Left renal pelvis (tissue), 4 donors: ENCODE data around the gene LAMC3. TPM values are rescaled to one million over a fixed set of nuclear protein-coding genes. Genes with fewer than 3 reads are reported as not detected.
A peak's percentile ranks its signal among the peaks of the same experiment; 100 is the strongest.
"Not testable (repeated sequence)": the region's sequence is repeated elsewhere in the genome, so short reads cannot be mapped to it uniquely, and the experiment has no call there.

Source experiments
- DNase-seq, 4 donors: peaks; one replicate each; pipeline ENCODE4 v3.0.0-alpha.2; 2013; ENCODE audit warnings: low read depth in 4 of 4, low spot score in 3 of 4
- polyA plus RNA-seq, 4 donors: library from polyadenylated mRNA; unstranded; fragments of 120-200 nt; gene quantifications; one replicate each; pipeline ENCODE4 v1.2.1, GENCODE V29; 2013; ENCODE audit not compliant: insufficient read length in 4 of 4

Gene LAMC3
- polyA plus RNA-seq, 4 donors, result 1.8 to 33.9 (median 23.3) TPM

DNA sequence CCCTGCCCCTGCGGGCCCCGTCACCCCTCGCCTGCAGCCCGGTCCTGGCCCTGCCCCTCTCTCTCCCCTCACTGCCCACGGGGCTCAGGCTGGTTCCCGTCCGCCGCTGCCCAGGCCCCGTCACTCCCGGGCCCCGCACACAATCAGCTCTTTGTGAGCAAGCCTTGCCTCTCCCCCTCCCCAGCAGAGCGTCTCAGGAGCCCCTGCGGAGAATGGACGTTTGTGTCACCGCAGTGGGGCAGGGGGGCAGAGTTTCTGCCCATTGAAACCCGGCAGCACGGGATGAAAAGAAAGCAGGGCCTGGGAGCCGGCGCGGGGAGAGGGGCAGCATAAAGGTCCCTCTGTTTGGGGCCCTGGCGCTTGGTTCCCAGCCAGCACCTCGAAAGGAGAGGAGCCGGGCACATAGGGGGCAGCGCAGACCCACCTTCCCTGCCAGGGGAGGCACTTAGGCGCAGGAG, 102.9 kb downstream of the LAMC3 start:
- DNase-seq, result no peak

- DNase-seq, result no peak
Observed at GRCh38 chr9:131112374-131113154, 103.6 kb downstream of the LAMC3 start.

GRCh38 chr9:131113655-131114054, 104.7 kb downstream of the LAMC3 start:
- DNase-seq, result no peak

GRCh38 chr9:131114084-131114535, 105.1 kb downstream of the LAMC3 start:
- DNase-seq, result no peak

DNA sequence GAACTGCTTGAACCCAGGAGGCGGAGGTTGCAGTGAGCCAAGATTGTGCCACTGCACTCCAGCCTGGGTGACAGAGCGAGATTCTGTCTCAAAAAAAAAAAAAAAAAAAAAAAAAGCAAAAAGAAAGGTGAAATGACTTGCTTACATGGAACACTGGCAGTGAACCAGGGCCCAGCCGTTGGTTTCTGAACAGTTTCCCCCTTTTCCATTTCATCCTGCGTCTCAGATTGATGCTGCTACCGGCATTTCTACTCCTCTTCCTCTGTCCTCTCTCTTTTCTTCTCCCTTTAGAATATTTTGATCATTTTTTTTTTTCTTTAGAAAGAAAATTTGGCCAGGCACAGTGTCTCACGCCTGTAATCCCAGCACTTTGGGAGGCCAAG, 106.4 kb downstream of the LAMC3 start:
- DNase-seq, result not testable (repeated sequence)

GRCh38 chr9:131116281-131117120, 107.5 kb downstream of the LAMC3 start:
- DNase-seq, result no peak

DNA sequence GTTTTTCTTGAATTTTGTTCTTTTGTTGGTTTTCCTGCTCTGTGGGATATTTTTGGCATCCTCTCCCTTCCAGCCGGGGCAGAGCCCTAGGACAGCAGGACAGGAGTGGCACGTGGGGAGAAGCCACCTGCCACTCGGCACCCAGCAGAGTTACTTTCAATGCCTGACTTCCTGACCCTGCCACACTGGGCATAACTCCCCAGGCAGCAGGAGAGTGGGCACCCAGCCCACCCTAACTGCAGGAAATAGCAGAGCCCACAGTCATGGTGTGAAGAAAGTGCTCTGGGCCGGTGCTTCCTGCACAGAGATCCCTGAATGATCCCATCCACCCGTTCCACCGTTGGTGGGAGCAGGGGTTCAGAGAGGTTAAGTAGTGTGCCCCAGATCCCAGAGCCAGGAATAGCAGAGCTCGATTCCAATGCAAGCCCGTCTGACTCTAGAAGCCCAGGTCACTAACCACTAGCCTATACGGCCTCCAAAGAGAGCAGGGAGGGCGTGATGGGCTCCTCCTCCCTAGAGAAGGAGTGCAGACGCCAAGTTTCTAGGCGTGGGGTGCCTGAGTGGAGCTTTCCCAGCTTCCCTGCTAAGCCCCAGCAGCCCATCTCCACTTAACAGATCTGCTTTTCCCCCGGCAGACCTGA, 108.3 kb downstream of the LAMC3 start:
- no peak for DNase-seq

- no peak for DNase-seq
Observed at GRCh38 chr9:131117762-131118145, 108.8 kb downstream of the LAMC3 start.

DNA sequence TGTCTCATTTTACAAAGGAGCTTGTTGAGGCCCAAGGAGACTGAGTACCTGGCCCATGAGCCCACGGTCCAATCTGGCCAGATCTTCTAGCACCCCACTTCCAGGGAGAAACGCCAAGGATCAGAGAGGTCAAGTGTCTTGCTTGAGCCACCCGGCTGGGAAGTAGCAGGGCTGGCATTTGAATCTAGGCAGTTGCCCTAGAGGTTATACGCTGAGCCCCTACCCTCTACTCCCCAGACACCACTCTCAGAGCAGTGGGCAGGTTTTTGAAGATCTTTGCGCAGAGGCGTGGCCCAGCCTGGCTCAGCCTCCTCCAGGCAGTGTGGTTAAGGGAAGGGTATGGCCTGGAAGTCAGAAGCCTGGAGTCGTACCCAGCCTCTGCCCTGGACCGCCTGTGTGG, 110.6 kb downstream of the LAMC3 start:
- no peak for DNase-seq

DNA sequence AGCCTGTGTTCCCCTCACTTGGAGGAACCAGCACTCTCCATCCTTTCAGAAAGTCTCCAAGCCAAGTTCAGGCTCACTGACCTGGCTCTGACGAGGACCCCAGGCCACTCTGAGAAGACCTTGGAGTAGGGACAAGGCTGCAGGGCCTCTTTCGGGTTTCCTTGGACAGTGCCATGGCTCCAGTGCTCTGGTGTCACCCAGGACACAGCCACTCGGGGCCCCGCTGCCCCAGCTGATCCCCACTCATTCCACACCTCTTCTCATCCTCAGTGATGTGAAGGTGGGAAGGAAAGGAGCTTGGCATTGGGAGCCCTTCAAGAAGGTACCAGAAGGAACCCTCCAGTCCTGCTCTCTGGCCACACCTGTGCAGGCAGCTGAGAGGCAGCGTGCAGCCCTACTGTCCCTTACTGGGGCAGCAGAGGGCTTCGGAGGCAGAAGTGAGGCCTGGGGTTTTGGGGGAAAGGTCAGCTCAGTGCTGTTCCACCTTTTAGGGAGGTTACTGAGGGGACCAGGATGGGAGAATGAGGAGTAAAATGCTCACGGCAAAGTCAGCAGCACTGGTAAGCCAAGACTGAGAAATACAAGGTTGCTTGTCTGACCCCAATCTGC, 111.8 kb downstream of the LAMC3 start:
- no peak for DNase-seq

DNA sequence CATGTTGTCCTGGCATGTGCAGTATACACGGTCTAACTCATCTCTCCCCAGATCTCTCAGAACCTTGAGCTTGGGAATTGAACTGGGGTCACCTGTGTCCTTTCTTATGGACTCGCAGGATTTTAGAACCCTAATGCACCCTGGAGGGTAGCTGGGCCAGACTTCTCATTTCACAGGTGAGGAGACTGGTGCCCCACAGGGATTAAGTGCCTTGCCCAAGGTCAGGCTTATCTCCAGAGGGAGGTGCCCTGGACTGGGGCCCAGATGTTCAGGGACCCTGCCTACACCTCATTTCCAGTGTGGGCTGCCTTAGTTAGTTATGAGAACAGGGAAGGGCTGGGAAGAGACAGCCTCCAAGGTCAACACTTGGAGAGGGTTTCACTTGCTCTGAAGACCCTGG, 112.4 kb downstream of the LAMC3 start:
- no peak for DNase-seq

DNA sequence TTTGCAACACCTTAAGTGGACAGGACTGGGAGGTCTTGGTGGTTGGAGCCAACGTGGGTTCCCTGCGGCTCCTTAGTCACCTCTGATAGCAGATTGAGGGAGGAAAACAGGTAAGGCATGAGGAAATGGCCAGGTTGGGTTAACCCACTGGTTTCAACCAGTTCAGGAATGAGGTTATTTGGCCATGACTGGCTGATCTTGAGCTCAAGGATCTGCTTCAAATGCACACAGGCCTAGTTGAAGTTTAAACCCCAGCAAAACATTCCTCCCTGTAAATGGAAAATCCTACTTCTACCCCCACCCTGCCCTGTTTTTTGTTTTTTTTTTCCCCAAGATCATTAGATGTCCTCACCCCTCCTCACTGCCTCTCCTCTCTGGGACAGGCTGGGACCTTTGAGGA, 113.2 kb downstream of the LAMC3 start:
- no peak for DNase-seq

DNA sequence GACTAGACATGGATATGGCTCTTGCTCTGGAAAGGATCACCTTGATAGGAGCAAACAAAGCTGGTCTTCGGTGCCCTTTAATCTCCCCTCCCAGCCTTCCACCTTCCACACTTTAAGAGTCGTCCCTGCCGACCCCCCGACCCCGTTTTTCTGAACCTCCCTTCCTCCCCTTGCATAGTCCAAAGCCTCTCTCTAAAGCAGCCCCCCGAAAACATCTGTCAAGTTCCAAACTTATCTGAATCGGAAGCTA, 116.0 kb downstream of the LAMC3 start:
- DNase-seq, result no peak

GRCh38 chr9:131125288-131126058, 116.5 kb downstream of the LAMC3 start, which contains the start of gene NUP214:
Gene NUP214, plus strand, starts transcription at chr9:131125586. Its CDS starts 119 bp downstream, at chr9:131125705.
- DNase-seq, result peak; percentile 96 to 97 (median 97)

GRCh38 chr9:131126059-131126426, 117.1 kb downstream of the LAMC3 start:
- no peak for DNase-seq

DNA sequence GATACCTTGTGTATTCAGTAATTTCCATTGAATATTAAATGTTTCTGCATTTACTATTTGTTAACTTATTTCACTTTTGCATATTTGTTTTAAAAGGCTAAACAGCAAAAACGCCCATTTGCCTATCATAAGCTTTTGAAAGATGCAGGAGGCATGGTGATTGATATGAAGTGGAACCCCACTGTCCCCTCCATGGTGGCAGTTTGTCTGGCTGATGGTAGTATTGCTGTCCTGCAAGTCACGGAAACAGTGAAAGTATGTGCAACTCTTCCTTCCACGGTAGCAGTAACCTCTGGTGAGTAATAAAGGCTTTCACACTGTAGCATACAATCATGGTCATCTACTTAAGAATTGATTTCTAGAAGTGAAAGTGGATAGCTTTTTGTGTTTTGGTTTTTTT, 120.2 kb downstream of the LAMC3 start:
- no peak for DNase-seq

DNA sequence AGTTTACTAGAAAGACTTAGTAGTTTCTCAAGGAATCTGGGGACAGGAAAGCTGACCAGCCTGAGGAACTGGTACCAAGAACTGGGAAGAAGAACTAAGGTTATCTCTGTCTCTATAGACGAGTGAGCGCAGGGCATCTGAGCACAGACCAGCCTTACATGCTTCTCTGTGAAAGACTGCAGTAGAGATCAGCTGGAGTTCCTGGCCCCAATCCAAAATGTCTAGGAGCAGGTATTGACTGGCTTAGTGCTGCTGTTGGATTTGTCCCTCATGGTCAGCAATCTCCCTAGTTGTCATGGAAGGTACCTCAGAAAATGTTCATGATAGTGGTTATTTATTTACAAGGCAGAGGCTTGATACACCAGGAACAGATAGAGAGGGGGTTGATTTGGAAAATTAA, 129.7 kb downstream of the LAMC3 start:
- no peak for DNase-seq

DNA sequence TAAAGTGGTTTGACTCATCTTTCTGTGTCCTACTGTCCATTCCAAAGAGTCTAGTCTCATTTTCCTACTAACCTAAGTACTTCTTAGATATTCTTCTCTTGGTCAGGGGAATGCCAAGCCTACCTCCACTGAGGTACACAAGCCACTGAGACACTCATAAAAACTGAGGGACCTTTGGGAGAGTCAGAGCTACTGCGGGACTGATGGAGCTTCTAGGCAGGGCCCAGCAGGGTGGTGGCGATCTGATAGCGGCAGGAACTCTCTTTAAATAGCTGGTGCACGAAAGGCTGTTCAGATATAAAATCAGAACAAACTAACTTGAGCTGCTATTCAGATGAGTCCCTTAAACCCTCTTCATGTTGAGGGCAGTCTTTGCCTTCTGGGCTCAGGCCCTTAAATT, 131.1 kb downstream of the LAMC3 start:
- no peak for DNase-seq

- DNase-seq, result no peak
Observed at GRCh38 chr9:131140550-131140949, 131.6 kb downstream of the LAMC3 start.

GRCh38 chr9:131142160-131142559, 133.2 kb downstream of the LAMC3 start:
- DNase-seq, result no peak
